Stimulated activated CD4-positive, alpha-beta T cell treated with anti-CD3 and anti-CD28 coated beads, TNF-alpha, amount 100 ng/mL, for 1 hour (primary cell): ENCODE data around the gene TCEAL3.
A peak's percentile ranks its signal among the peaks of the same experiment; 100 is the strongest.
"Not testable (repeated sequence)": the region's sequence is repeated elsewhere in the genome, so short reads cannot be mapped to it uniquely, and the experiment has no call there.

Experiments
- DNase-seq, 3 donors: peaks; one replicate each; pipeline ENCODE4 v3.0.0-alpha.2; 2020; ENCODE audit warnings: low read depth in 3 of 3, low spot score in 1 of 3

Gene TCEAL3

GRCh38 chrX:103607364-103608305 lies at the start of gene TCEAL3:
TCEAL3 (plus strand) TSS chrX:103607963; CDS start chrX:103609065, 1,102 bp downstream.
- DNase-seq, result peak in 1 of 3 donors; percentile 0

GRCh38 chrX:103560256-103560655 lies 47.5 kb upstream of the TCEAL3 start:
- DNase-seq, result no peak

- DNase-seq, result no peak
Observed at GRCh38 chrX:103562801-103563200, 45.0 kb upstream of the TCEAL3 start.

GRCh38 chrX:103565197-103565596 lies 42.6 kb upstream of the TCEAL3 start:
- no peak for DNase-seq

- DNase-seq, result no peak
Observed at GRCh38 chrX:103565752-103566151, 42.0 kb upstream of the TCEAL3 start.

GRCh38 chrX:103571121-103571520 lies 36.6 kb upstream of the TCEAL3 start:
- DNase-seq, result no peak

- no peak for DNase-seq
Observed at GRCh38 chrX:103571726-103572125, 36.0 kb upstream of the TCEAL3 start.

GRCh38 chrX:103573202-103573601 lies 34.6 kb upstream of the TCEAL3 start:
- no peak for DNase-seq

- DNase-seq, result no peak
Observed at GRCh38 chrX:103584596-103584995, 23.2 kb upstream of the TCEAL3 start.

GRCh38 chrX:103585411-103586313 lies 22.1 kb upstream of the TCEAL3 start, which contains the start of gene TCEAL4:
TCEAL4 (plus strand) TSS chrX:103585515; CDS start chrX:103586676, 1,161 bp downstream.
- no peak for DNase-seq

- DNase-seq, result no peak
Observed at GRCh38 chrX:103586314-103586646, 21.5 kb upstream of the TCEAL3 start.

- DNase-seq, result no peak
Observed at GRCh38 chrX:103586659-103587058, 21.1 kb upstream of the TCEAL3 start.

- DNase-seq, result not testable (repeated sequence)
Observed at GRCh38 chrX:103592295-103592694, 15.5 kb upstream of the TCEAL3 start.

GRCh38 chrX:103595202-103595601 lies 12.6 kb upstream of the TCEAL3 start:
- DNase-seq, result not testable (repeated sequence)

- no peak for DNase-seq
Observed at GRCh38 chrX:103608306-103608963, 672 bp downstream of the TCEAL3 start.

- DNase-seq, result no peak
Observed at GRCh38 chrX:103610282-103610681, 2.5 kb downstream of the TCEAL3 start.

- no peak for DNase-seq
Observed at GRCh38 chrX:103613362-103613890, 5.7 kb downstream of the TCEAL3 start.

GRCh38 chrX:103614999-103615398 lies 7.2 kb downstream of the TCEAL3 start:
- DNase-seq, result no peak

- no peak for DNase-seq
Observed at GRCh38 chrX:103615781-103616371, 8.1 kb downstream of the TCEAL3 start.

- no peak for DNase-seq
Observed at GRCh38 chrX:103616676-103617186, 9.0 kb downstream of the TCEAL3 start.
